Measurements from ENCODE around the gene SLPI.

DNA sequence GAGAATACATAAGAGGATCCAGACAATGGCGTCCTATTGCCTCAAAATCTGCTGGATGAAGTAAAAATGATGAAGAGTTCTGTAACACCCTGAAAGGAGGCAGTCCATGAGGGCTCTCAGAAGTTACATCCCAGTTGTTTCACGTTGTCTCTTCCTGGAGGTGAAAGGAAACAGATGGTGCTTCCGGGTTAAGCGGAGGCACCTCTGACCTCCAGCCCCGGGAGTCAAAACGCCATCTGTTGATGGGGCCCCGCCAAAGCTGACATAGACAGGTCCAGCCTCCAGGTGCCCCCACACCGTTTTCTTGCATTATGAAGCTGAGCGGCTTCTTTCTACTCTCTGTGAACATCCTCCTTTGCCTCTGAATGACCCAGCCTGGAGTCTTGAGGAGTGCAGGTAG, 23.7 kb downstream of the SLPI start:
- no peak for TF ChIP-seq CTCF (conservative IDR thresholded peaks at IDR 0.05; ENCODE audit: low read depth, low read length)
- TF ChIP-seq EZH2 (IDR thresholded peaks at IDR 0.05; ENCODE audit: low read length, unreplicated experiment): no peak
